Stimulated activated CD4-positive, alpha-beta T cell treated with anti-CD3 and anti-CD28 coated beads, Interleukin-15, amount 100 ng/mL, for 24 hours (primary cell): Measurements from ENCODE around the gene ARHGAP8.

Experiments used
- DNase-seq: peaks from one replicate; pipeline ENCODE4 v3.0.0-alpha.2; 2020

Gene ARHGAP8

DNA sequence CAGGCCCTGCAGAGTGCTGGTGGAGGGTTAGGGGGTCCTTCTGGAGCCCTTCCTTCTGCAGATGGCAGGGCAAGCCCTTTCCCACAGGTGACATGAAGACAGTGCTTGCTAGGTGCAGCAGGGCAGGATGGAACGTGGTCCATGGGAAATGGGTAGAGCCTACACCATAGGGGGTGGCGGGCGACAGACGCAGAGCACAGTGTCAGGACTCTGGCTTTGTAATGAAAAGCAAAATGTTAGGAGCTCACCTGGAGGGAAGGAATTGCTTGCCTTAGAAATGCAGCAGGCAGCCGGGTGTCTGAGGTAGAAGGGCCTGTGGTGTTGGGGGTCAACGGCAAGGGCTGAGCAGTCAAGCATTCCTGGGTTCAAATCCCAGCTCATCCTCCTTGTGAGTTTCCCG lies 54.9 kb downstream of the ARHGAP8 start:
- no peak for DNase-seq

DNA sequence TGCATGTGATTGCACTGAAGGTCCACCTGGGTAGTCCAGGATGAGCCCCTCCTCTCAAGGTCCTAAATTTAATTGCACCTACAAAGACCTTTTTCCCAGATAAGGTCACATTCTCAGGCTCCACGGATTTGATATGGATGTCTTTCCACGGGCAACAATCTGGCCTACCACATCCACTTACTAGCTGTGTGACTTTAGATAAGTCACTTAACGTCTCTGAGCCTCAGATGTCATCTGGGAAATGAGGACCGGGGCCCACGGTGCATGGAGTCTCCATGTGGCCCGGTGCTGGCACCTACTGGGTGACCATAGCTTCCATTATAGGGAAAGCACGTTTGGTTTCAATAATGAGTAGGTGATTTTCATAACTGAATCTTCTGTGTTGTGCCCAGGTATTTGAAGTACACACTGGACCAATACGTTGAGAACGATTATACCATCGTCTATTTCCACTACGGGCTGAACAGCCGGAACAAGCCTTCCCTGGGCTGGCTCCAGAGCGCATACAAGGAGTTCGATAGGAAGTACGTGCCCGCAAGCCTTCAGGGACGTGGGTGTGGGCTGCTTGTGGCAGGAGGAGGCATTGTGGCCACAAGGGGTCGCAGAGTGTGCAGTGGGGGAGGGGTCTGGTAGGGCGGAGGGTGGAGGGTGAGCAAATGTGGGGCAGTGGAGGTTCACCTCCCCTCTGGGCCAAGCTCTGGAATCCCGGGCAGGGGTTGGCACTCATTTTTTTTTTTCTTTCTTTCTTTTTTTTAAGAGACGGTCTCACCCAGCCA lies 55.7 kb downstream of the ARHGAP8 start:
- peak; percentile 9 for DNase-seq

DNA sequence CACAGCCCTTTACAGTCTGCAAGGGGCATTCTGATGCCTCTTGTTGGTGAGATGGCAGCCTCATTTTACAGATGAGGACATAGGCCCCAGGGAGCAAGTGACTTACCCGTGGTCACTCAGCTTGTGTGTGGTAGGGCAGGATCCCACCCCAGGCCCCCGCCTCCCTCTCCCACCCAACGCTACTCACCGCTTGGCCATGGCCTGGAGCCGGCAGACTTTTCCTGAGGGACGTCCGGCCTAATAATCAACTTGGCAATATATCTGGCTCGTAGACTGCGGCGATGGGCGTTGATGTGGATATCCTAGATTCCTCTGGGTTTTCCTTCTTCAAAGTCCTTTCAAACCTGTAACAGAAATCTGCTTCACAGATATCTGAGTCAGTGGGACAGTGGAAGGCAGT lies 57.1 kb downstream of the ARHGAP8 start:
- DNase-seq = no peak

DNA sequence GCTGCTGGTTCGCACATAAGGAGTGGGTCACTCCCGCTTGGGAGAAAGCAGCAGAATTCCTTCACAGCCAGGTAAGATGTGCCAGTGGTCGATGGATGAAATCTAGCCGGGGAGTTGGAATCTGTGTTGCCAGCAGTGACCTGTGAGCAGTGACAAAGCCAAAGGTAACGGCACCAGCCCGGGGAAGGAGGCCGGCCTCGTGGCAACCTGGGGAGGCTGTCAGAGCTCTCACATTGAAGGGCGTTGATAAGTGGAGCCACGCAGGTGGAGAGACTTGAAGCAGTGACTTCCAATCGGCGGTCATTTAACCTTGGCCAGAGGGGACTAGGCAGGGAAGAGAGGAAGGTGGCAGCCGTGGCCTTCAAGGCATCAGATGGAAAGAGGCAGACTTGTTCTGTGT lies 58.8 kb downstream of the ARHGAP8 start:
- no peak for DNase-seq

DNA sequence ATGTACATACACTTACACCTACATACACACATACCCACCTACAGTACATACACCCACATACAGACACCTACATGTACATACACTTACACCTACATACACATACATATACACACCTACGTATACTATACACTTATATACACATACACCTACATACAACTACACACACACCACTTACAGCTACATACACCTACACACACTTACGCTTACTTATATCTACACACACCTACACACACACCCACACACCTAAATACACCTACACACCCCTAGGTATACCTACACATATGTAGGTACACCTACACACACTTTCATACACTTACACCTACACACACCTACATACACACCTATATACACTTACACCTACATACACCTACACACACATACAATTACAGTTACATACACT lies 61.0 kb downstream of the ARHGAP8 start:
- DNase-seq = no peak

DNA sequence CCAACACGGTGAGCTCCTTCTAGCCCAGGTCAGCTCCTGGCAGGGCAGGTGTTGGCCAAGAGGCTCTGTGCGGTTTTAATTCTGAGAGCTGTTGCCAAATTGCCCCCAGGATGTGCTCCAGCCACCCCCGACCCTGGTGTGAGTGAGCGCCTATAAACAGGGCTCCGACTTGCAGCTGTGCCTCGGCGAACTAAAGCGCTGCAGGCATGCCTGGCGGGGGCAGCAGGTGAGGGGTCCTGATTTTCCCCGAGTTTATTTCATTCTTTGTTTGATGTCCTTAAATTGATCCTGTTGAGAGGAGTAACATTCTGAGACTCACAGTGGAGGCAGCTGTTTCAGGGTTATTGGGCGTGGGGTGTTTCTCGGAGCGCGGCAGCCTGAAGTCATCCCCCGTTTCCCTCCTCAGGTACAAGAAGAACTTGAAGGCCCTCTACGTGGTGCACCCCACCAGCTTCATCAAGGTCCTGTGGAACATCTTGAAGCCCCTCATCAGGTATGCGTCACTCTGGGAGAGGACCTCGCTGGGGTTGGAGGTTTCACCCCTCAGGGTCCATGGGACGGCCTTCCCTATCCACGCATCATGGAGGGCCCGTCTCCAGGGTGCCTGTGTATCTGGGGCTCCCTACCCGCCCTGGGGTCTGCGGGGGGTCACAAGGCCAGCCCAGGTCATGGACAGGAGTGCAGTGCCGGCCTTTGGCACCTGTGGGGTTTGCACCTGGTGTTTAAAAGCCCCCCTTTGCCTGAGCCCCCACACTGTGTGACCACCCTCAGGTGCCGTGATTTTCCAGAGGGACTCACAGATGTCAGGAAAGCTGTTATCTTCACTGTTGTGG lies 62.1 kb downstream of the ARHGAP8 start:
- no peak for DNase-seq

DNA sequence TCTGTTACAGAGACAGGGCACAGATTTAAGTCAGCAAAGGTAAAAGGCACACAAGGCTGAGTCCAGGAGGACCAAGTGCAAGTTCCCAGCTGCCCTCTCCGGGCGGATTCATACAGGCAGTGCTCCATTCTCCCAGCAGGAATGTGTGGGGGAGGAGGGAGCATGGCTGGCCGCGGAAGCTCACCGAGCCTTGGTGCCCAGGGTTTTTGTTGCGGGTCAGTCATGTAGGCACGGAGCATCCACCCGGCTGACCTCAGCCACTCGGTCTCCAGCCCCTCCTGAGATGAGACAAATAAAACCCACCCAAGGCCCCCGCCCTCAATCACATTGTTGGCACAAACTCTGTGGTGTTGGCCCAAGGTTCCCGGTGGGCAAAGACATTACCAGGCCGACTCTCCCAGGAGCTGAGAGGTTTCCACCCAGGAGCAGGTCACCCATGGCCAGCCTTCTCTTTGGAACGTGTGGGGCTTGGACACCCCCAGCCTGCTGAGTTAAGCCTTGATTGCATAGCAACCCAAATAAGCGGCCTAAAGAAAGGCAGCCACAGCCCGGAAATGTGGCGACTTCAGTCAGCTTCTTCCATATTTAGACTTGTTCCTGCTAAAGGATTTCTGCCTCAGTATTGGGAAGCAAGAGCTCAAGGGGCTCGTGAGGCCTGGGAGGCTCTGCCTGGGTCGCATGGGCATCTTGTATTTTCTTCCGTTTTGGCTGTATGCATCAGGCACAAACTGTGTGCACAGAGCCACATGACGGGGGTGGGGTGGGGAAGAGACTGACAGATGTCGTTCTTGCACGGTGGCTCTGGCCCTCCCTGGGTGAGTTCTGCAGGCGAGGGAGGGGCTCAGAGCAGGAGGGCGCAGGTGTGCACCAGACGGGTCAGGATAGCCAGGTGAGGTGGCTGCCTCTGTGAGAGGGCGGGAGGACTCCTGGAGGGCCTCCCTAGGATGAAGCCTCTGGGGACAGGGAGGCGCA lies 63.0 kb downstream of the ARHGAP8 start:
- no peak for DNase-seq

DNA sequence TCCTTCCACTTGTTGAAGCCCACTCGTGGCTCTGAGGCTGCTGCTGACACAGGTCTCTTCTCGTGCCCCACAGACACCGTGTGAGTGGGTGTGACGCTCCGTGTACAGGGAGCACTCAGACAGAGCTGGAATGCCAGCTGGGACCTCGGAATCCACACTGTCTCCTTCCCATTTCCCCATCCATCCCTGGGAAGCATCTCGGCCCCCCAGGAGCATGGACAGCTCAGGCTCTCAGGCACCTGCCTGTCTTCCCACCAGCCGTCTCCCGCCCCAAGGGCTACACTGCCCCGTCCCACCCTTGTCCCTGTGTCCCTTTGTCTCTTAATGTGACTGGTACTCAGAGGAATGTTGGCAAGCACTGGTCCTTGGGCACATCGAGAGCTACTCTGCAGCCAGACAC lies 63.8 kb downstream of the ARHGAP8 start:
- DNase-seq = no peak

DNA sequence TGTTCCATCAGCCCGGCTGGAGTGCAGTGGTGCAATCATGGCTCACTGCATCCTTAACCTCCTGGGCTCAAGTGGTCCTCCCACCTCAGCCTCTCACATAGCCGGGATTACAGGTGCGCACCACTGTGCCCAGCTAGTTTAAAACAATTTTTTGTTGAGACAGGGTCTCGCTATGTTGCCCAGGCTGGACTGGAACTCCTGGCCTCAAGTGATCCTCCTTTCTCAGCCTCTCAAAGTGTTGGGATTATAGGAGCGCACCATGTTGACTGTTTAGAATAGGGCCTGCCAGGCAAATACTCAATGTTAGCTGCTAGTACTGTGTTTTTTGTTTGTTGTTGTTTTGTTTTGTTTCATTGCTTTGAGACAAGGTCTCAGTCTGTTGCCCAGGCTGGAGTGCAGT lies 66.4 kb downstream of the ARHGAP8 start:
- DNase-seq = no peak

DNA sequence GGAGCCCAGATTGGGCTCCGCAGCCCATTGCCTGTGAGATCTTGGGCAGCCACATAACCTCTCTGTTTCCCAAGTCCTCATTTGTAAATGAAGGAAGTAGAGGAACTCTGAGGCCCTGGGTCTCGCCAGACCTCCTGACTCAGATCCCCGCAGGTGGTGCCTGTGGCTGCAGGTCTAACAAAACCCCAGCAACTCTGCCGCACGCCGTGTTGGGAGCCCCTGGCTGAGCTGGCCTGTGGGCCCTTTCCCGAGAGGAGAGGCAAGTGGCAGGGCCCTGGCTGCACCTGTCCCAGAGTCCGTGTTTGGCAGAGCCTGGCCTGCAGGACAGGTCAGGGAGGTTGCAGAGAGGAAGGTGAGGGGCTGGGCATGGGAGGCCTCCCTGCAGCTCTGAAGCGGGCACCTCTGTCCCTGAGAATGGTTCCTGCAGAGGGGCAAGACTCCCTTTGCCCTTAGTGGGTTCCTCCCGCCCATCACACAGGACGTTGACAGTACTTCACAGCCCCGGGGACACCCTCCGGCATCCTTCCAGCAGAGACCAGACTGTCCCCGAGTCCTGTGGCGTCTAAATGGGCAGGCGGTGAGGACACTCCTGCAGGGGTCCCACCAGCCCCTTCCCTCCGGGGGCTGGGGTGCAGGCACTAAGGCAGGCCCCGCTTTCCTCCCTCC lies 67.7 kb downstream of the ARHGAP8 start:
- DNase-seq = no peak

DNA sequence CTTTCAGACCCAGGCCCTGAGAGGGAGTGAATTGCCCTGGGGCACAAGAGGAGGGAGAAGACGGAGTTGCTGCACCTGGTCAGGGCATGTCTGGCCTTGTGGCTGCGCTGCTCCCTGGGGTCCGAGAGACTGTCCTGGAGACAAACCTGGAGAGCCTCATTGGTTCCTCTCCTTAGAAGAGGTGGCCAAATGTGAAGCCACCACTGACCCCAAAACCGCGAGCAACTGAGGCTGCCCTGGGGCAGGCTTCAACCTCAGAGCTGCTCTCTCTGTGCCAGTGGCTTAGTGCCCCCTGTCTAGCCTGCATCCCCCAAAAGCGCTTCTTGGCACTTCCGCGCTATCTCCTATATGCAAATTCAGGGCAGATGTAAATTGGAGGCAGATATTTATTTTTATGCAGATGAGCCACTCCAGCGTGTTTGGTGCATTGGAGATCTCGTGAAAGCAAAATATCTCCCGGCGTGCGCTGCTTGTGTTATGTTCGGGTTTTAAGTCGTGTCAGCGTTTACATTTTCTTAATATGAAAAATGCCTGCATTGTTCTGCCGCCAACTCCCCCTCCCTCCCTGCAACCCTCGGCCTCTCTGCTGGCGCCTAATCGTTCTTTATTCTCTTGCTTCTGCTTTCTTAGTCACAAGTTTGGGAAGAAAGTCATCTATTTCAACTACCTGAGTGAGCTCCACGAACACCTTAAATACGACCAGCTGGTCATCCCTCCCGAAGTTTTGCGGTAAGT lies 69.5 kb downstream of the ARHGAP8 start:
- no peak for DNase-seq

DNA sequence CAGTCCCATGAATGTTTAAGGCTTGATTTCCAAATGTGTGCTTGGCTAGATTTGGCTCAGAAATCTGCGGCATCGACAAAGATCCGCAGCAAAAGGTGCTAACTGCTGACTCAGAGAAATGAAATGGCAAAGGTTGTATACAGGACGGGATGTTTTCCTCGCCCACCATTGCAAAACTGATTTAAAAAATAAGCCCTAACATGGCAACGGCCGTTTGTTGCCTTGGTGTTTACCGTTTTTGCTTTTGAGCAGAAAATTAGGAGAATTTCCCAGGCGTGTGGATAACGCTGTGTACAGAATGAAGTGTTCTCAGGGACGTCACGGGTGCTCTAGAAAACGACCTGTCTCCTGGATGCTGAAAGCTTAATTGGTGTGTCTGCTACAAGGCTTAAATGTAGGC lies 70.2 kb downstream of the ARHGAP8 start:
- DNase-seq = no peak

DNA sequence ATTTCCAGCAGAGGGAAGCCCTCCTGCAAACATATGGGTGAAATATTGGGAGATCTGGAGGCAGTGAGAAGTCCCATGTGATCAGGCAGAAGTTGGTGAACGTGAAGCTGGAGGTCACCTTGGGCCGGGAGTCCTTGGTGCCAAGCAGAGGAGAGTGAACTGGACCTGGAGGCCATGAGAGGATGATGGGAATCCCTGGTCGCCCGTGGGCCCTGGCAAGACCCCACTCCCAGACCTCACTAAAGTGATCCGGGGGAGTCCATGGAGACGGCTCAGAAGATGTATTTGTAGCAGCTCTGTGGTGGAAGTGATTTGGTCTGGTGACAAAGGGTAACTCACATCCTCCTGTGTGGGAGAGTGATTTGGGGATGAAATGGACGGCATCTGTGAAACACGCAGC lies 71.0 kb downstream of the ARHGAP8 start:
- DNase-seq = no peak

DNA sequence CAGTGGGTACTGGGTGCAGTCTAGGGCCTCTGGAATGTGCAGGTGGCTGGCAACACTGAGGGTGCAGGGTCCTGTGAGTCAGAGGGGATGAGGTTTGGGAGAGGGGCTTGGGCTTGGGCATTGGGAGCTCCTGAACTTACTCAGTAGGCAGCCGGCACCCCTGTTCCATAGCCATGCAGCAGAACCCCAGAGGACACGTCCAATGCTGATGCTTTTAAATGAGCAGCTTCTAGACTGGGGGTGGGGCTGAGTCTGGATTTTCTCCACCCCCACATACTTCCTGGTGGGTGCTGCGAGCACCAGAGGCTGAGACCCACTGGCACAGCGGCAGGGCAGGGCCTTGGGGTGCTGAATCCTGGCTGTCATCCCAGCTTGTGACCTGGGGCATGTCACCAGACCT lies 71.4 kb downstream of the ARHGAP8 start:
- no peak for DNase-seq

DNA sequence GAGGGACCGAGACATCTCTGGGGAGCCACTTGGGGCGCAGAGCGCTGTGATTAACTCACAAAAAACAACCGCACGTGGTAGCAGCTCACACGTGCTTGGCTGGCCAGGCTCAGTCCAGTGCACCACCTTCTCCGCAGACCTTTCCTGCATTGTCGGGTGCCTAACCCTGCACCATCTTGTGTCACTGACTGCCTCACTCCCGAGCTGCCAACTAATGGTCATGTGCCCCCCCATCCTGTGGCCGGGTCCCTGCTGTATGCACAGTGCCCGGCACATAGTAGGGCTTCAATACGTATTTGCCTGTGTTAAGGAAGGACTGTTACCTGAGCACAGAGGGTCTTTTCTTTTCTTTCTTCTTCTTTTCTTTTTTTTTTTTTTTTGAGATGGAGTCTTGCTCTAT lies 71.9 kb downstream of the ARHGAP8 start:
- no peak for DNase-seq

DNA sequence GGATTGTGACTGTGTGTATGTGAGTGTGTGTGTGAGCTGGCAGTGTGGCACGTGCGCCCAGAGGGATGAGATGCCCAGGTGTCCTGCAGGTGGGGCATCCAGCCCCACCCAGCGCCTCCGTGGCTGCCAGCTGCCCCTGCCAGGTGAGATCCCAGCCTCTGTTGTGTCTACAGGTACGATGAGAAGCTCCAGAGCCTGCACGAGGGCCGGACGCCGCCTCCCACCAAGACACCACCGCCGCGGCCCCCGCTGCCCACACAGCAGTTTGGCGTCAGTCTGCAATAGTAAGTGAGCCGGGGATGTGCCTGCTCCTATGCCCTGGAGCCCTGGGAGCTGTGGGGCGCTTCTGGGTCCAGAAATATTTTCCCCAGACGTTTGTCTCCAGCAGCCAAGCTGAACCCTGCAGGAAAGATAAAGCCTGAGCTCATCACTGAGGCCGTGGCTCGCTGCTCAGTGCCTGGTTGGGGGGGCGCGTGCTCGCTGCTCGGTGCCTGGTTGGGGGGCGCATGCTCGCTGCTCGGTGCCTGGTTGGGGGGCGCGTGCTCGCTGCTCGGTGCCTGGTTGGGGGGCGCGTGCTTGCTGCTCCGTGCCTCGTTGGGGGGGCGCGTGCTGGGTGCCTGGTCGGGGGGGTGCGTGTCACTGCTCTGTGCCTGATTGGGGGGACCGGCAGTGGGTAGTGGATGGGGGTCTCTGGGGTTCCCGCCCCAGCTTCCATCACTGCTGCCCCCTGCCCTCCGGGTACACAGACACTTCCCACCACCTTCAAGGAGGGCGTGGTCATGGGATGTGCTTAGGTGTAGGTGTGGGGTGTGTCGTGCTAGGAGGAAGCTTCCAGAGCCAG lies 73.2 kb downstream of the ARHGAP8 start:
- no peak for DNase-seq

DNA sequence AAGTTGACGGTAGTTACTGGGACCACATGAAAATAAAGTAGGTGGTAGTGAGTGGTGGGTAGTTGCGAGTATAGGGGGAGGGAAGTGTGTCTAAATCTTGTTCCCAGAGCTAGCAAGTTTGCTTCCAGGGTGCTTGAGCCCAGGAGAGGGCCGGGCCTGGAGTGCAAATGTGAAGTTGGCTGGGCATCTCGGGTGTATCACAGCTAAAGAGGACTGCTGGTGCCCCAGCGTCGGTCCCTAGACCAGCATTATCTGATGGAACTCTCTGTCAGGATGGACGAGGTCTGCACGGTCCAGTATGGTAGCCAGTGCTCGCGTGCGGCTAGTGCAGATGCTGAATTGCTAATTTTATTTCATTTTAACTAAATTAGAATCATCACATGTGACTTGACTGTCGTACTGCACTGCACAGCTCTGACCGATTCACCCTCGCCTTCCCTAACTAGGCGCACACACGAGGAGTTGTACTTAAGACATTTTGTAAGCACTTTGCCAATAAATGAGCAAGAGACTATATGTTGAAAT lies 75.4 kb downstream of the ARHGAP8 start:
- no peak for DNase-seq

DNA sequence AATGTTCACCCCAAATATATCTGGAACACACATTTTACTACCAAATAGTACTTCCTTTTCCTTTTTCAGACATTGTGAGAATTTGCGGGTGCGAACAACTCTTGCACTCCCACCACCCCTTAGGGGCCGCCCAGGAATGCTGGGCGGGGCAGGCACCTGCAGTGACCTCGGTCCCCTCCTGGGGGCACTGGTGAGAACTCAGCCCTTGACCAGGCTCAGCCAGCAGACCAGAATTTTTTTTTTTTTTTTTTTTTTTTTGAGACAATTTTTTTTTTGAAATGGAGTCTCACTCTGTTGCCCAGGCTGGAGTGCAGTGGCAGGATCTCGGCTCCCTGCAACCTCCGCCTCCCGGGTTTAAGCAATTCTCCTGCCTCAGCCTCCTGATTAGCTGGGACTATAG lies 75.8 kb downstream of the ARHGAP8 start:
- DNase-seq = peak; percentile 43

DNA sequence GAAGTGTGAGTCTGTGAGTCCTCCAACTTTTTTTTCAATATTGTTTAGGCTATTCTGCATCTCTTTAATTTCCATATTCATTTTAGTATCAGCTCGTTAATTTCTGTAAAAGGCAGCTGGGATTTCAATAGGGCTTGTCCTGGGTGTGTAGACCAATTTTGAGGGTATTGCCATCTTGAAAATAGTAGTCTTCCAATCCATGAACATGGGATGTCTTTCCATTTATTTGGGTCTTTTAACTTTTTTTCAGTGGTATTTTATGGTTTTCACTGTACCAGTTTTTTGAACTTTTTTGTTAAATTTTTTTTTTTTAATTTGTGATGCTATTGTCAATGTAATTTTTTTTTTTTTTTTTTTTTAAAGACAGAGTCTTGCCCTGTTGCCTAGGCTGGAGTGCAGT lies 79.5 kb downstream of the ARHGAP8 start:
- no peak for DNase-seq

DNA sequence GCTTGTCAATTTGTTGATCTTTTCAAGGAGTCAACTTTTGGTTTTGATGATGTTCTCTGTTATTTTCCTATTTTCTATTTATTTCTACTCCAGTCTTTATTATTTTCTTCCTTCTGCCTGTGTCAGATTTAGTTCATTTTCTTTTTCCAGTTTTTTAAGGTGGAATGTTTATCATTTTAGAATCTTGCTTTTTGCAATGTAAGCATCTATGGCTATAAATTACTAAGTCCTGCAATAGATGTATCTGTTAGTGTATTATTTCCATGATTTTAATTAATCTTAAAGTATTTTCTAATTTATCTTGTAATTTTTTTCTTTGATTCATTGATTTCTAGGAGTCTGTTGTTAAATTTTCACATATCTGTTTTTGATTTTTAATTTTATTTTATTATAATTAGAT lies 81.7 kb downstream of the ARHGAP8 start:
- no peak for DNase-seq

DNA sequence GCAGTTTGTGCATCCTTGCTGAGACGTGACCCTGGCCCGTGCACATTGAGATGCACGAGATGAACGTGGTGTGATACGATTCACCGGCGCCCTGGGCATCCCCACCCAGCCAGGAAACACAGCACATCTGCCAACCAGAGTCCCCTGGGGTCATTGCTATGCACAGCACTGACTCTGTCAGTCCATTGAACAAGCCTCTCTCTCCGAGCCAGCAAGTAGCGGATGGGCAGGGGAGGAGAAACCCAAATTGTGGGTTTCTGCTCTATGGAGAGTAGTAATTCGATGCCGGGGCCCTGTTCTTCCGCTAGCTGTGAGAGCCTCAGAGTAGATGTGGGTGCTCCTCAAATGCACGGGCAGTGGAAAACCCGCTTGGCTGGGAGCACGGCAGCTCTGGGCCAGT lies 85.1 kb downstream of the ARHGAP8 start:
- DNase-seq = no peak
